NCI-H2081 (cell line): ENCODE data around the gene KRT3.
"Not testable (repeated sequence)": the region's sequence is repeated elsewhere in the genome, so short reads cannot be mapped to it uniquely, and the experiment has no call there.

Source experiments
- DNase-seq, 2 experiments: peaks; one replicate each; lab custom pipeline; 2025; lab: John Stamatoyannopoulos, UW

Gene KRT3

GRCh38 chr12:52798003-52798670 is 2.2 kb upstream of the KRT3 start:
- no peak for DNase-seq

- DNase-seq, result no peak
Measured at GRCh38 chr12:52797529-52797894, 1.6 kb upstream of the KRT3 start.

- DNase-seq, result no peak
Measured at GRCh38 chr12:52796839-52797528, 1.1 kb upstream of the KRT3 start.

GRCh38 chr12:52796429-52796794 is 495 bp upstream of the KRT3 start:
- DNase-seq, result no peak

- DNase-seq, result not testable (repeated sequence)
Measured at GRCh38 chr12:52795332-52795674, 614 bp downstream of the KRT3 start.

GRCh38 chr12:52794479-52795331 is 1.2 kb downstream of the KRT3 start:
- DNase-seq, result no peak

- DNase-seq, result no peak
Measured at GRCh38 chr12:52792185-52793029, 3.5 kb downstream of the KRT3 start.

GRCh38 chr12:52791271-52792184 is 4.4 kb downstream of the KRT3 start:
- no peak for DNase-seq

- DNase-seq, result no peak
Measured at GRCh38 chr12:52790427-52791270, 5.3 kb downstream of the KRT3 start.

- DNase-seq, result no peak
Measured at GRCh38 chr12:52789637-52790426, 6.1 kb downstream of the KRT3 start.

GRCh38 chr12:52788876-52789636 is 6.9 kb downstream of the KRT3 start:
- DNase-seq, result no peak

- no peak for DNase-seq
Measured at GRCh38 chr12:52788192-52788875, 7.6 kb downstream of the KRT3 start.

- no peak for DNase-seq
Measured at GRCh38 chr12:52787324-52788191, 8.4 kb downstream of the KRT3 start.

- DNase-seq, result no peak
Measured at GRCh38 chr12:52784909-52785308, 11.0 kb downstream of the KRT3 start.

- DNase-seq, result no peak
Measured at GRCh38 chr12:52783563-52784316, 12.2 kb downstream of the KRT3 start.

GRCh38 chr12:52782502-52782901 is 13.4 kb downstream of the KRT3 start:
- no peak for DNase-seq
